K562 (cell line): ENCODE data around the gene VPS18.

ENCODE experiments used
- CCNT2 ChIP-seq: IDR thresholded peaks from 2 replicates; pipeline ENCODE4 v1.6.1; 2011; ENCODE audit warnings: borderline replicate concordance, low read depth, mild to moderate bottlenecking, moderate library complexity, mixed read lengths, low read length; ENCODE audit not compliant: insufficient read length; ENCODE audit errors: extremely low read depth
- HDAC2 ChIP-seq: fragments of 450-650 bp; IDR thresholded peaks from 2 replicates; pipeline ENCODE4 v1.6.1; 2016; ENCODE audit warnings: mild to moderate bottlenecking
- MCM3 ChIP-seq: fragments of 450-650 bp; IDR thresholded peaks from 2 replicates; pipeline ENCODE4 v1.6.1; 2016
- MTA2 ChIP-seq: fragments of 450-650 bp; IDR thresholded peaks from 2 replicates; pipeline ENCODE4 v1.6.1; 2016; ENCODE audit warnings: low read depth
- YY1 ChIP-seq, 3 experiments: IDR thresholded peaks; 2 replicates each; pipeline ENCODE4 v1.6.1; 2011; ENCODE audit warnings: low read length in 2 of 3, mild to moderate bottlenecking in 2 of 3, moderate library complexity in 2 of 3, borderline replicate concordance in 1 of 3, control low read depth in 1 of 3, low read depth in 1 of 3; ENCODE audit not compliant: insufficient read depth in 3 of 3, insufficient replicate concordance in 2 of 3, control insufficient read depth in 1 of 3, insufficient read length in 1 of 3; ENCODE audit errors: extremely low read depth in 1 of 3

DNA sequence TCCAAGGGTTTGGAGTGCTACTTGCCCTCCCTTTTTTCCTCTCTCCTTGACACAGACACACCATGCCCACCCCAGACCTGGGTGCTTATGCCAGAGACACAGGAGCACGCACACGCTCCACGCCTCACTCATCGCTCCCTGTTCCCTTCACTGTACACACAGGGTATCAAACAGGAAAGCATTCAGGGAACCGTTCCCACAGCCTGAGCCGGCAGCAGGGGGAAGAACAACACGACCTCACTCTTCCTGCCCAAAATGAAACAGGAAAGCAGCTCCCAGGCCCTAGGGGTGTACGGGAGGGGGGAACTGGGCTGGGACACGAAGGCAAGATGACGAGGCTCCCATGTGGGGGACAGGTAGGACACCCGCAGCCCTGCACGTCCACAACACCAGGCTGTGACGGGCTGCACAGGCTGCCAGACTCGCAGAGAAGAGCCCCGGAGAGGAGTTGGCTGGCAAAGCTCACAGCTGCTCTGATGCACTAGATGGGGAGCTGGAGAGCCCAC, 46.1 kb downstream of the VPS18 start:
- TF ChIP-seq CCNT2 = no peak
- no peak for TF ChIP-seq MCM3
- TF ChIP-seq HDAC2 = no peak
- no peak for TF ChIP-seq MTA2
- no peak for TF ChIP-seq YY1 (IDR thresholded peaks at IDR 0.05; ENCODE audit: borderline replicate concordance in 1 of 3, control insufficient read depth in 1 of 3, extremely low read depth in 1 of 3, insufficient read depth in 3 of 3, insufficient read length in 1 of 3, insufficient replicate concordance in 2 of 3, low read depth in 1 of 3, low read length in 2 of 3)
